Small intestine (tissue), 7 donors: Measurements from ENCODE around the gene AARS2. TPM values are rescaled to one million over a fixed set of nuclear protein-coding genes. Genes with fewer than 3 reads are reported as not detected.

ENCODE experiments used
- DNase-seq, 2 donors: peaks; one replicate each; pipeline versions ENCODE4 v3.0.0 to v3.0.0-alpha.2; 2013
- FAIRE-seq: peaks from 2 replicates; lab custom pipeline; 2012; peaks lifted over from hg19 to GRCh38; lab: Jason Lieb, UNC
- H3K27ac ChIP-seq, 3 donors: one replicate each; pipeline ENCODE4 v1.5.1; 2013; ENCODE audit warnings: low read length in 2 of 3, mild to moderate bottlenecking in 2 of 3, control low read depth in 1 of 3, inconsistent platforms in 1 of 3, low read depth in 1 of 3, moderate library complexity in 1 of 3
- H3K27me3 ChIP-seq, 3 donors: one replicate each; pipeline ENCODE4 v1.6.1; 2013; ENCODE audit warnings: low read length in 3 of 3, inconsistent platforms in 1 of 3; ENCODE audit not compliant: control insufficient read depth in 3 of 3, insufficient read depth in 3 of 3
- H3K36me3 ChIP-seq, 3 donors: one replicate each; pipeline ENCODE4 v1.6.1; 2013; ENCODE audit warnings: low read length in 3 of 3, inconsistent platforms in 1 of 3, low read depth in 1 of 3, mild to moderate bottlenecking in 1 of 3, moderate library complexity in 1 of 3; ENCODE audit not compliant: control insufficient read depth in 3 of 3, insufficient read depth in 2 of 3
- H3K4me1 ChIP-seq, 3 donors: one replicate each; pipeline ENCODE4 v1.6.1; 2013; ENCODE audit warnings: low read length in 2 of 3, inconsistent platforms in 1 of 3, low read depth in 1 of 3, mild to moderate bottlenecking in 1 of 3, moderate library complexity in 1 of 3; ENCODE audit not compliant: control insufficient read depth in 3 of 3, insufficient read depth in 2 of 3
- H3K4me3 ChIP-seq, 3 donors: one replicate each; pipeline ENCODE4 v1.5.1; 2013; ENCODE audit warnings: low read length in 3 of 3, control low read depth in 1 of 3, inconsistent platforms in 1 of 3, low read depth in 1 of 3, mild to moderate bottlenecking in 1 of 3, moderate library complexity in 1 of 3
- H3K9me3 ChIP-seq, 2 donors: one replicate each; pipeline ENCODE4 v1.6.1; 2013; ENCODE audit warnings: low read depth in 1 of 2, low read length in 1 of 2; ENCODE audit not compliant: control insufficient read depth in 2 of 2, insufficient read depth in 1 of 2
- WGBS, 3 donors: extraction: QIAGEN DNeasy Blood & Tissue Kit; methylation state at CpG; one replicate each; pipeline ENCODE4 v1.1.7; 2013; 5-methylcytosine and 5-hydroxymethylcytosine counted together
- polyA plus RNA-seq, 4 donors: library from polyadenylated mRNA; stranded (reverse) in 3 of 4; unstranded in 1 of 4; fragments of 200-250 nt in 3 of 4; fragments of 120-200 nt in 1 of 4; gene quantifications; one replicate each; pipeline versions ENCODE4 v1.2.1 to v1.2.3, GENCODE V29; 2013
- donor health status: healthy with polysubstance abuse.
- donor health status: control.
- donor health status: control.
- donor health status: Bipolar disorder and iron deficiency.
- donor health status: healthy.

Gene AARS2
- polyA plus RNA-seq, 4 donors = 3.2 to 14.4 (median 9.1) TPM

GRCh38 chr6:44253307-44254101 is 59.6 kb downstream of the AARS2 start:
- Histone ChIP-seq H3K36me3 (peaks cover 19 to 60% (median 25%) of the 10 kb centered on the region in 3 donors), H3K27ac (no peak overlapping the region), H3K27me3 (no peaks in the 10 kb centered on the region), H3K4me3 (no peak overlapping the region), H3K9me3 (no peaks in the 10 kb centered on the region), H3K4me1 (peaks cover 2 to 29% (median 5%) of the 10 kb centered on the region in 3 donors)
- FAIRE-seq (no peak), DNase-seq (peak; percentile 57 to 62)
- WGBS, 3 donors = 62 to 66% (median 63%) methylated on average over 10 of the region's 10 CpGs

DNA sequence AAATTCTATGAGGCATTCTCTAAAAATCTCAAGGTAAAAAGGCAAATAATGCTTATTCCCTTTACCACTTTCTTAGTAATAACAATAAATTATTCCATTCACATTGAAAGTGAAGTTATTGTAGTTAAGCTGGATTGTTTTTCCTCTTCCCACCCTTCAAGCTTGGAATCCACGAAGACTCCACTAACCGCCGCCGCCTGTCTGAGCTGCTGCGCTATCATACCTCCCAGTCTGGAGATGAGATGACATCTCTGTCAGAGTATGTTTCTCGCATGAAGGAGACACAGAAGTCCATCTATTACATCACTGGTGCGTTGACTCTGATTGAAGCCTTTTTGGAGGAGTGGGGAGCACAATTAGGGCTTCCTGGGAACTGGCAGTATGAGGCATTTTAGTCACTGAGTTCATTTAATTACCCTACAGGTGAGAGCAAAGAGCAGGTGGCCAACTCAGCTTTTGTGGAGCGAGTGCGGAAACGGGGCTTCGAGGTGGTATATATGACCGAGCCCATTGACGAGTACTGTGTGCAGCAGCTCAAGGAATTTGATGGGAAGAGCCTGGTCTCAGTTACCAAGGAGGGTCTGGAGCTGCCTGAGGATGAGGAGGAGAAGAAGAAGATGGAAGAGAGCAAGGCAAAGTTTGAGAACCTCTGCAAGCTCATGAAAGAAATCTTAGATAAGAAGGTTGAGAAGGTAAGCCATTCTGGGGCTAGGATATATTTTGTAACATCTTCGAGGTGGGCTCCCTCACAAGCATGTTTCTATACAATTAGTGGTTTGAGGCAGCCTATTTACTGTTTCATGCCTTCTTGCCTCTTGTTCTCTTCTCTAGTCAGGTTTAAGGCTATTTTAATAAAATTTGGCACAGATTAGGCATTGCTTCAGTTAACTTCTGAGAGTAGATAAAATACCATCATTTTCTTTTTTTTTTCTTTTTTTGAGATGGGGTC is 61.3 kb downstream of the AARS2 start:
- 84 to 91% (median 84%) methylated on average over 14 of the region's 14 CpGs for WGBS, 3 donors
- H3K27ac ChIP-seq = no peak overlapping the region
- no peak for FAIRE-seq

DNA sequence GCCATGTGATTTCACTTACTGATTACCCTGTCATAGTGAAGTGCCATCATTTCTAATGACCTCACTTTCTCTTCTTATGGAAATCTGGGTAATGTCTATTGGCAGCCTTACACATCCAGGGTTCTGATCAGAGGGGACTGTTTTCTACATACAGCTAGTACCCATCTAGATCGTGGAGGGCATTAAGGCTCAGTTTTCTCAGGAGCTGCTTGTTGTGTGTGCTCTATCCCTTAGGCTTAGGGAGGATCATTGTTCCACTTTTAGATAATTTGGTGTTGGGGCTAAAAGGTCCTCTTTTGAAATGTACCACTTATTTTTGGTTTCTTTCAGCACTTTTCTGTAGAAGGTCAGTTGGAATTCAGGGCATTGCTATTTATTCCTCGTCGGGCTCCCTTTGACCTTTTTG is 62.4 kb downstream of the AARS2 start:
- no peaks in the 10 kb centered on the region for H3K9me3 ChIP-seq
- H3K4me3 ChIP-seq = no peak overlapping the region
- FAIRE-seq (no peak), DNase-seq (no peak)
- 67 to 71% (median 69%) methylated on average over 3 of the region's 3 CpGs for WGBS, 3 donors
- peaks cover 19 to 56% (median 25%) of the 10 kb centered on the region in 3 donors for H3K36me3 ChIP-seq
- peaks cover 0 to 22% (median 5%) of the 10 kb centered on the region in 3 donors for H3K4me1 ChIP-seq
- H3K27me3 ChIP-seq = no peaks in the 10 kb centered on the region
- H3K27ac ChIP-seq = no peak overlapping the region

More for the DNA sequence above, 61.3 kb downstream of the AARS2 start:
- H3K9me3 ChIP-seq = no peaks in the 10 kb centered on the region
- DNase-seq = no peak
- no peaks in the 10 kb centered on the region for H3K27me3 ChIP-seq
- H3K4me1 ChIP-seq = peaks cover 2 to 28% (median 5%) of the 10 kb centered on the region in 3 donors
- H3K36me3 ChIP-seq = peaks cover 19 to 61% (median 25%) of the 10 kb centered on the region in 3 donors
- H3K4me3 ChIP-seq = no peak overlapping the region

DNA sequence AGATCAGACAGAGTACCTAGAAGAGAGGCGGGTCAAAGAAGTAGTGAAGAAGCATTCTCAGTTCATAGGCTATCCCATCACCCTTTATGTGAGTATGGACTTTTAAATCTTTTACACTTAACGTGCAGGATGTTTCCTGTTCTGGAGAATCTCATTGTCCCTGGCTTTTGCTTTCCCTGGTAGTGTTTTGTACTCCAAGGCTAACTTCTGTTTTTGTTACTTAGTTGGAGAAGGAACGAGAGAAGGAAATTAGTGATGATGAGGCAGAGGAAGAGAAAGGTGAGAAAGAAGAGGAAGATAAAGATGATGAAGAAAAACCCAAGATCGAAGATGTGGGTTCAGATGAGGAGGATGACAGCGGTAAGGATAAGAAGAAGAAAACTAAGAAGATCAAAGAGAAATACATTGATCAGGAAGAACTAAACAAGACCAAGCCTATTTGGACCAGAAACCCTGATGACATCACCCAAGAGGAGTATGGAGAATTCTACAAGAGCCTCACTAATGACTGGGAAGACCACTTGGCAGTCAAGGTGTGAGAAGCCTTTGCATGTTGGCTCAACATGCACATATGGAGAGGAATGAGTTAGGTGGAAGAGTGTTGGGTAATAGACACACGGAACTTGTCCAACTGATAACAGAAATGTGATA is 63.0 kb downstream of the AARS2 start:
- WGBS, 3 donors = 56 to 67% (median 61%) methylated on average over 6 of the region's 6 CpGs
- no peak for DNase-seq
- FAIRE-seq = no peak
- peaks cover 0 to 20% (median 5%) of the 10 kb centered on the region in 3 donors for H3K4me1 ChIP-seq
- no peaks in the 10 kb centered on the region for H3K27me3 ChIP-seq
- H3K4me3 ChIP-seq = no peak overlapping the region
- H3K9me3 ChIP-seq = no peaks in the 10 kb centered on the region
- peaks cover 19 to 53% (median 25%) of the 10 kb centered on the region in 3 donors for H3K36me3 ChIP-seq
- H3K27ac ChIP-seq = no peak overlapping the region

Other genes with a start within 250 kb of the AARS2 start
- gene MRPL14, start 185.9 kb downstream of the AARS2 start, polyA plus RNA-seq = 100 to 1,000 TPM in 2 of 4 donors, 10 to 100 TPM in 2; 48.7 to 116 (median 96.0) TPM
- gene TMEM63B, start 185.8 kb downstream of the AARS2 start, polyA plus RNA-seq = 10 to 100 TPM; 13.2 to 33.9 (median 25.6) TPM
- under 1 TPM in 1 of 4 donors, not detected in 3; 0.18 TPM for gene CAPN11, start 154.5 kb downstream of the AARS2 start, polyA plus RNA-seq
- under 1 TPM in 2 of 4 donors, not detected in 2; 0.19 to 0.98 TPM for gene MYMX, start 96.4 kb downstream of the AARS2 start, polyA plus RNA-seq
- gene SLC29A1, start 89.8 kb downstream of the AARS2 start, polyA plus RNA-seq = 10 to 100 TPM in 2 of 4 donors, 1 to 10 TPM in 2; 2.4 to 38.0 (median 13.6) TPM
- gene HSP90AB1, start 66.2 kb downstream of the AARS2 start, polyA plus RNA-seq = 100 to 1,000 TPM; 100 to 773 (median 351) TPM
- gene SLC35B2, start 55.8 kb downstream of the AARS2 start, polyA plus RNA-seq = 10 to 100 TPM in 3 of 4 donors, 1 to 10 TPM in 1; 6.5 to 41.7 (median 22.3) TPM
- 10 to 100 TPM in 2 of 4 donors, 1 to 10 TPM in 2; 7.6 to 13.5 (median 9.7) TPM for gene NFKBIE, start 47.8 kb downstream of the AARS2 start, polyA plus RNA-seq
- gene TMEM151B, start 42.9 kb downstream of the AARS2 start, polyA plus RNA-seq = 1 to 10 TPM in 1 of 4 donors, under 1 TPM in 1, not detected in 2; 0.96 to 3.1 TPM
- gene SPATS1, start 29.3 kb upstream of the AARS2 start, polyA plus RNA-seq = under 1 TPM in 1 of 4 donors, not detected in 3; 0.13 TPM
- 10 to 100 TPM in 1 of 4 donors, 1 to 10 TPM in 3; 8.6 to 21.2 (median 9.7) TPM for gene CDC5L, start 74.4 kb upstream of the AARS2 start, polyA plus RNA-seq